IMR-90 (cell line): ENCODE measurements around the gene SLC16A8. TPM values are rescaled to one million over a fixed set of nuclear protein-coding genes. Genes with fewer than 3 reads are reported as not detected.

Source experiments
- ATAC-seq: fragments of 200-7000 bp; cut with Tn5 transposase; 2 replicates; pipeline ENCODE4 v1.9.1; 2020; ENCODE audit warnings: low read depth, mild to moderate bottlenecking, moderate library complexity
- BruUV-seq: library from RNA; stranded (reverse); fragments of 400-500 nt; replicated peaks from 2 replicates; lab custom pipeline; 2021; lab: Mats Ljungman, UMichigan
- CTCF ChIA-PET: fragments of 300-600 bp; formaldehyde crosslinking; extraction: SDS; loops from one replicate; lab custom pipeline; 2021; ENCODE audit warnings: antibody characterized with exemption; lab: Yijun Ruan, JAX
- POLR2A ChIA-PET: fragments of 300-600 bp; sonication (Branson Sonifier 250); formaldehyde crosslinking; loops from one replicate; lab custom pipeline; 2022; ENCODE audit warnings: antibody characterized with exemption; ENCODE audit not compliant: unreplicated experiment; lab: Charles Lee
- DNase-seq: peaks from one replicate; pipeline ENCODE4 v3.0.0; 2013
- H2AFZ ChIP-seq: replicated peaks from 2 replicates; pipeline ENCODE3; 2013; ENCODE audit warnings: low read length, mild to moderate bottlenecking; ENCODE audit not compliant: poor library complexity
- H2AK5ac ChIP-seq: 2 replicates; pipeline ENCODE4 v1.6.1; 2013; ENCODE audit warnings: low read depth, low read length, inconsistent platforms
- H2AK9ac ChIP-seq: replicated peaks from 2 replicates; pipeline ENCODE3; 2013; ENCODE audit warnings: mild to moderate bottlenecking, low read depth, low read length, moderate library complexity; ENCODE audit not compliant: poor library complexity
- H2BK120ac ChIP-seq: 2 replicates; pipeline ENCODE4 v1.6.1; 2013; ENCODE audit warnings: low read depth, low read length, inconsistent platforms
- H2BK15ac ChIP-seq: 3 replicates; pipeline ENCODE4 v1.6.1; 2013; ENCODE audit warnings: low read depth, low read length, inconsistent platforms
- H2BK20ac ChIP-seq: 2 replicates; pipeline ENCODE4 v1.6.1; 2013; ENCODE audit warnings: low read depth, mild to moderate bottlenecking, inconsistent platforms, low read length, moderate library complexity
- H2BK5ac ChIP-seq: 2 replicates; pipeline ENCODE4 v1.6.1; 2013; ENCODE audit warnings: mild to moderate bottlenecking, low read depth, low read length, inconsistent platforms; ENCODE audit not compliant: poor library complexity, severe bottlenecking
- H3K14ac ChIP-seq: replicated peaks from 2 replicates; pipeline ENCODE4 v1.6.1; 2013; ENCODE audit warnings: low read depth, low read length, inconsistent platforms
- H3K18ac ChIP-seq: 2 replicates; pipeline ENCODE4 v1.6.1; 2013; ENCODE audit warnings: low read depth, low read length, control low read depth
- H3K23ac ChIP-seq: 2 replicates; pipeline ENCODE4 v1.6.1; 2013; ENCODE audit warnings: low read depth, low read length, inconsistent platforms
- H3K27ac ChIP-seq: 2 replicates; pipeline ENCODE4 v1.5.1; 2013; ENCODE audit warnings: mild to moderate bottlenecking, control low read depth, low read length; ENCODE audit not compliant: insufficient read depth
- H3K27me3 ChIP-seq: 2 replicates; pipeline ENCODE4 v1.6.1; 2013; ENCODE audit warnings: low read length; ENCODE audit not compliant: control insufficient read depth, insufficient read depth
- H3K36me3 ChIP-seq: 2 replicates; pipeline ENCODE4 v1.6.1; 2013; ENCODE audit warnings: low read length, mixed read lengths; ENCODE audit not compliant: control insufficient read depth, insufficient read depth
- H3K4ac ChIP-seq: 2 replicates; pipeline ENCODE4 v1.6.1; 2013; ENCODE audit warnings: low read depth, low read length, inconsistent platforms
- H3K4me1 ChIP-seq: 2 replicates; pipeline ENCODE4 v1.6.1; 2013; ENCODE audit warnings: low read length, mixed read lengths; ENCODE audit not compliant: control insufficient read depth, insufficient read depth
- H3K4me2 ChIP-seq: 2 replicates; pipeline ENCODE4 v1.6.1; 2013; ENCODE audit warnings: low read depth, mild to moderate bottlenecking, control low read depth, low read length, moderate library complexity
- H3K4me3 ChIP-seq: 2 replicates; pipeline ENCODE4 v1.5.1; 2013; ENCODE audit warnings: low read depth, mild to moderate bottlenecking, control low read depth, low read length, moderate library complexity; ENCODE audit not compliant: insufficient read depth
- H3K56ac ChIP-seq: 2 replicates; pipeline ENCODE4 v1.6.1; 2013; ENCODE audit warnings: low read length, inconsistent platforms; ENCODE audit not compliant: insufficient read depth; ENCODE audit errors: extremely low read depth
- H3K79me1 ChIP-seq, 2 experiments: 2 replicates each; pipeline ENCODE4 v1.6.1; 2013; ENCODE audit warnings: low read length in 2 of 2, inconsistent platforms in 1 of 2, low read depth in 1 of 2
- H3K9ac ChIP-seq: 2 replicates; pipeline ENCODE4 v1.6.1; 2013; ENCODE audit warnings: low read depth, low read length, control low read depth
- H3K9me1 ChIP-seq: 2 replicates; pipeline ENCODE4 v1.6.1; 2013; ENCODE audit warnings: low read length, inconsistent platforms; ENCODE audit not compliant: insufficient read depth
- H3K9me3 ChIP-seq: 2 replicates; pipeline ENCODE4 v1.6.1; 2013; ENCODE audit warnings: low read length; ENCODE audit not compliant: control insufficient read depth, insufficient read depth
- H4K20me1 ChIP-seq: 2 replicates; pipeline ENCODE4 v1.6.1; 2013; ENCODE audit warnings: low read length, inconsistent platforms; ENCODE audit not compliant: insufficient read depth
- H4K5ac ChIP-seq: 2 replicates; pipeline ENCODE4 v1.6.1; 2013; ENCODE audit warnings: mild to moderate bottlenecking, low read depth, low read length, control low read depth
- H4K8ac ChIP-seq, 2 experiments: 2 replicates each; pipeline ENCODE4 v1.6.1; 2013; ENCODE audit warnings: low read depth in 2 of 2, low read length in 2 of 2, control low read depth in 1 of 2, inconsistent platforms in 1 of 2
- H4K91ac ChIP-seq: 2 replicates; pipeline ENCODE4 v1.6.1; 2013; ENCODE audit warnings: low read depth, low read length, inconsistent platforms; ENCODE audit not compliant: insufficient read depth
- FOS ChIP-seq: fragments of 150-350 bp; IDR thresholded peaks from 2 replicates; pipeline ENCODE4 v1.6.1; 2016; ENCODE audit warnings: low read depth, low read length
- NFE2L2 ChIP-seq: fragments of 150-350 bp; IDR thresholded peaks from 2 replicates; pipeline ENCODE4 v1.6.1; 2016; ENCODE audit warnings: low read depth, mild to moderate bottlenecking, low read length
- RCOR1 ChIP-seq: IDR thresholded peaks from 2 replicates; pipeline ENCODE4 v1.6.1; 2012; ENCODE audit warnings: mild to moderate bottlenecking, low read length, improper control_type of control experiment; ENCODE audit not compliant: insufficient replicate concordance
- RFX5 ChIP-seq: IDR thresholded peaks from 2 replicates; pipeline ENCODE4 v1.8.0; 2012; ENCODE audit warnings: low read depth, mild to moderate bottlenecking, low read length, moderate library complexity
- WGBS, 2 experiments: methylation state at CpG; one replicate each; pipeline versions ENCODE4 v1.1.5 to v1.1.7; 2013; ENCODE audit warnings: missing lambda C conversion rate in 2 of 2; ENCODE audit not compliant: insufficient read length in 1 of 2; ENCODE audit errors: extremely low coverage in 2 of 2; 5-methylcytosine and 5-hydroxymethylcytosine counted together
- dilution Hi-C: fragments of 300-500 bp; cut with HindIII; formaldehyde crosslinking; loops from one replicate; pipeline ENCODE4 v1.14.3; 2018; ENCODE audit warnings: low sequenced_read_pairs; ENCODE audit not compliant: unreplicated experiment
- in situ Hi-C: fragments of 300-500 bp; cut with MboI; formaldehyde crosslinking; loops from 3 replicates; pipeline ENCODE4 v1.14.3; 2019; ENCODE audit warnings: low sequenced_read_pairs, inconsistent platforms, mixed read lengths
- intact Hi-C: fragments of 100-400 bp; cut with micrococcal nuclease; formaldehyde crosslinking; loops from 2 replicates; pipeline ENCODE4 v1.10.0; 2022
- polyA plus RNA-seq, 3 experiments: library from polyadenylated mRNA; depleted of rRNA; stranded (reverse); fragments of >200 nt; gene quantifications; 2 replicates each; pipeline ENCODE4 v1.2.3, GENCODE V29; 2012; ENCODE audit warnings: low replicate concordance in 1 of 3
- total RNA-seq: library from RNA; depleted of rRNA; stranded (reverse); fragments of >200 nt; gene quantifications from 2 replicates; pipeline ENCODE4 v1.2.3, GENCODE V29; 2012
- TF ChIP-seq, protein P1 (sequence below): fragments of 150-350 bp; IDR thresholded peaks from 2 replicates; pipeline ENCODE4 v1.6.1; 2017; ENCODE audit warnings: mild to moderate bottlenecking, antibody characterized with exemption, low read length, low read depth

The SLC16A8 gene
- total and polyA plus RNA-seq, 2 of the 4 experiments (the other 2 are of a cell fraction) = not detected

DNA sequence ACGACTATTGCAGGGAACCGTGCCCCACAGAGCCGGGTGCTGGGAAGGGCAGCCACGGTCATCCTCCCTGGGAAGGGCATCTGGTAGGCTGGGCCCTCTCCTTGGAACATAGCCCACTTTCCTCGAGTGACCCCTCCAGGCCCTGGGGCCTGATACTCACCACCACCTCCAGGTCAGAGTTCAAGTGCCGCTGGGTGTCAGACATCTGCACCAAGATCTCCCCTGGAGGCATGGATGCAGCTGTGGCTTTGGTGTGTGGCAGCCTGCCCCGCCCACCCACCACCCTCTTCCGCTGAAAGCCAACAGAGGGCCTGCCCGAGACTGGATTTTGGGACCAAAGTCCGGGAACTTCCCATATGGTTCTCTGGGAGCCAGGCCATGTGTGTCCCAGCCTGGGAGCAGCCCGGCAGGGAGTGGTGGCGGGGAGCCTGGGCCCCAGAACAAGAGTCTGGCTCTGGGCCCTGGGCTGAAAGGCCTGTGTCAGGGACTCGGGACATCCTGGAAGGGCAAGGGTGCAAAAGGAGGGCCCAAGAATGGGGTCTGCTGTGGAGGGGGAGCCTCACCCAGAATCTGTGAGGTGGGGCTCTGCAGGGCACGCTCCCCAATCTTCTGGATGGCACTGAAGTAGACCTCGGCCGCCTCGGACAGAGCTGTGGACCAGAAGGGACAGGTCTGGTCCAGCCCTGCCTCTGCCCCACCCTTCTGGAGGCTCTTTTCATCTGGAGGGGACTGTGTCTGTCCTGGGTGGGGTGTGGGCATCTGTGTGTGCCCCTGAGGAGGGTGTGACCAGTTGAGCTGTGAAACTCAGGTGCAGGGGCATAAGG is 23.9 kb upstream of the SLC16A8 start (continued):
- no peak for TF ChIP-seq NFE2L2

DNA sequence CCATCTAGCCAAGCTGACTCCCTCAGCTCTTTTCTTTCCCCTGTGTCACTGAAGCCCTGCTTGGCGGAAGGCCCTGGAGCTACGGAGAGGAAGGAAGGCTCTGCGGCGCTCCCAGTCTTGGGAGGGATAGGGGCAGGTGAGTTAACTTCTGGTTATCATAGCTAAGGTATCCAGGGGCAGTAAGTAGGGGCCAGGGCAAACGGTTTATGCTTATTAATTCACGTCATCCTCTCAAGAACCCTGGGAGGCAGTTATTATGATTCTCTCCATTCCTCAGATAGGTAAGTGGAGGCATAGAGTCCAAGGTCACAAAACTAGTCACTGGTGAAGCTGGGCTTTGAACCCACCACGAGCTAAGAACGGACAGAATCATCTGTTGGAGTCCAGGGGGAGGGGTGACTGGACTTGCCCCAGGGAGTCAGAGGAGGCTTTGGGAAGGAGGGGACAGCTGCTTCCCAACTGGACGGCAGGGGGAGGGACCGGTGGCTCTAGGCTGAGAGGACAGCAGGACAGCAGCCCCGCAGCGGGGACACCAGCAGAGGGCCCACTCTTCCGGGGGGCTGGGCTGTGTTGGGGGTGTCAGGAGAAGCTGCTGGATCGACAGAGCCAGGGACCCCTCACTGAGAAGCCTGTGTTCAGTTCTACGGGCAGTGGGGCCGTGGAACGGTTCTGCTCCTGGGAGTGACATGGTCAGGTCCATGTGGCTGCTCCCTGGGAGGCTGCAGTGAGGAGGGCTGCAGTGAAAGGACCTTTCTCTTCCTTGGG is 23.0 kb upstream of the SLC16A8 start:
- ATAC-seq = no peak

More for the DNA sequence above, 23.0 kb upstream of the SLC16A8 start:
- H3K4me1 ChIP-seq = no peaks in the 10 kb centered on the region
- H2BK120ac ChIP-seq = no peak overlapping the region
- H2BK20ac ChIP-seq = no peak overlapping the region
- peaks cover 2% of the 10 kb centered on the region; the same call in 1 of the 2 replicates for H3K27me3 ChIP-seq
- H3K4me2 ChIP-seq = no peak overlapping the region
- CTCF ChIA-PET = no interaction called here
- no peaks in the 10 kb centered on the region for H3K79me1 ChIP-seq
- no peak overlapping the region for H2AK9ac ChIP-seq
- POLR2A ChIA-PET = no interaction called here
- TF ChIP-seq NFE2L2 (no peak), FOS (no peak), RFX5 (no peak), RCOR1 (no peak)
- TF ChIP-seq, protein P1, sequence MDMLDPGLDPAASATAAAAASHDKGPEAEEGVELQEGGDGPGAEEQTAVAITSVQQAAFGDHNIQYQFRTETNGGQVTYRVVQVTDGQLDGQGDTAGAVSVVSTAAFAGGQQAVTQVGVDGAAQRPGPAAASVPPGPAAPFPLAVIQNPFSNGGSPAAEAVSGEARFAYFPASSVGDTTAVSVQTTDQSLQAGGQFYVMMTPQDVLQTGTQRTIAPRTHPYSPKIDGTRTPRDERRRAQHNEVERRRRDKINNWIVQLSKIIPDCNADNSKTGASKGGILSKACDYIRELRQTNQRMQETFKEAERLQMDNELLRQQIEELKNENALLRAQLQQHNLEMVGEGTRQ = no peak
- 83% methylated on average over 2 of the region's 17 CpGs; no CpG with 5 or more reads in 1 of the 2 experiments for WGBS, 2 experiments
- H2AFZ ChIP-seq = no peak overlapping the region
- no peak overlapping the region for H3K18ac ChIP-seq
- BruUV-seq = no TSS peak
- dilution Hi-C loops = no loop called here
- DNase-seq = no peak
- no peak overlapping the region for H3K14ac ChIP-seq
- H3K23ac ChIP-seq = no peak overlapping the region
- H4K8ac ChIP-seq = no peak overlapping the region
- H2BK15ac ChIP-seq = no peak overlapping the region
- H2BK5ac ChIP-seq = no peak overlapping the region
- H3K4ac ChIP-seq = no peak overlapping the region
- H3K9me1 ChIP-seq = no peaks in the 10 kb centered on the region
- no peak overlapping the region for H3K56ac ChIP-seq
- no peak overlapping the region for H2AK5ac ChIP-seq
- H3K4me3 ChIP-seq = no peak overlapping the region
- no peaks in the 10 kb centered on the region for H3K9me3 ChIP-seq
- no peak overlapping the region for H3K27ac ChIP-seq
- no peaks in the 10 kb centered on the region for H3K36me3 ChIP-seq
- no peak overlapping the region for H3K9ac ChIP-seq
- no peaks in the 10 kb centered on the region for H4K20me1 ChIP-seq
- intact Hi-C loops = no loop called here
- H4K91ac ChIP-seq = no peak overlapping the region
- in situ Hi-C loops = no loop called here
- H4K5ac ChIP-seq = no peak overlapping the region
